Loucy (cell line): Measurements from ENCODE around the gene RRAD.

ENCODE experiments used
- H2AFZ ChIP-seq: fragments of 200-600 bp; sonication (generic); 2 replicates; pipeline ENCODE4 v1.6.0; 2016; ENCODE audit warnings: antibody characterized with exemption, mild to moderate bottlenecking, low read length, moderate library complexity
- H3F3A ChIP-seq: fragments of 200-600 bp; 2 replicates; pipeline ENCODE4 v1.6.0; 2016; ENCODE audit warnings: antibody characterized with exemption, low read depth, mild to moderate bottlenecking
- H3K27me3 ChIP-seq: fragments of 200-600 bp; sonication (generic); 2 replicates; pipeline ENCODE4 v1.6.1; 2014; ENCODE audit warnings: low read length, mild to moderate bottlenecking; ENCODE audit not compliant: insufficient read depth, poor library complexity, severe bottlenecking
- H3K36me3 ChIP-seq: fragments of 200-600 bp; sonication (generic); 2 replicates; pipeline ENCODE4 v1.6.1; 2016; ENCODE audit warnings: low read length; ENCODE audit not compliant: insufficient read depth
- H3K4me1 ChIP-seq: fragments of 200-600 bp; sonication (generic); 2 replicates; pipeline ENCODE4 v1.5.1; 2014; ENCODE audit warnings: low read length, mild to moderate bottlenecking; ENCODE audit not compliant: insufficient read depth, poor library complexity, severe bottlenecking
- H3K4me2 ChIP-seq: fragments of 200-600 bp; sonication (generic); 2 replicates; pipeline ENCODE4 v1.6.0; 2014; ENCODE audit warnings: antibody characterized with exemption, low read length, low read depth, mild to moderate bottlenecking; ENCODE audit not compliant: poor library complexity, severe bottlenecking
- H3K4me3 ChIP-seq: fragments of 200-600 bp; sonication (generic); 2 replicates; pipeline ENCODE4 v1.5.1; 2014; ENCODE audit warnings: low read length, mild to moderate bottlenecking, mixed read lengths; ENCODE audit not compliant: poor library complexity, severe bottlenecking
- H3K79me2 ChIP-seq: fragments of 200-600 bp; sonication (generic); 2 replicates; pipeline ENCODE4 v1.6.1; 2014; ENCODE audit warnings: low read length; ENCODE audit not compliant: insufficient read depth
- H3K9ac ChIP-seq: fragments of 200-600 bp; sonication (generic); 2 replicates; pipeline ENCODE4 v1.6.0; 2014; ENCODE audit warnings: mild to moderate bottlenecking, low read depth, low read length, moderate library complexity; ENCODE audit not compliant: poor library complexity, severe bottlenecking
- H3K9me2 ChIP-seq: fragments of 200-600 bp; sonication (generic); replicated peaks from 2 replicates; pipeline ENCODE4 v1.6.1; 2016; ENCODE audit warnings: low read depth, low read length, mixed read lengths
- H3K9me3 ChIP-seq: fragments of 200-600 bp; sonication (generic); 2 replicates; pipeline ENCODE4 v1.6.1; 2014; ENCODE audit warnings: mild to moderate bottlenecking, antibody characterized with exemption, low read length, low read depth; ENCODE audit not compliant: insufficient read depth
- H4K20me1 ChIP-seq: fragments of 200-600 bp; sonication (generic); 2 replicates; pipeline ENCODE4 v1.6.0; 2014; ENCODE audit warnings: antibody characterized with exemption, low read length, mild to moderate bottlenecking; ENCODE audit not compliant: insufficient read depth, poor library complexity, severe bottlenecking
- EZH2phosphoT487 ChIP-seq: fragments of 200-600 bp; IDR thresholded peaks from 2 replicates; pipeline ENCODE4 v1.6.1; 2018; ENCODE audit warnings: antibody characterized with exemption, mild to moderate bottlenecking, moderate library complexity, borderline replicate concordance
- TF ChIP-seq, protein P1 (sequence below): fragments of 200-600 bp; sonication (generic); conservative IDR thresholded peaks from 2 replicates; pipeline ENCODE4 v1.5.1; 2014; ENCODE audit warnings: mild to moderate bottlenecking, antibody characterized with exemption, low read length

RRAD gene

DNA sequence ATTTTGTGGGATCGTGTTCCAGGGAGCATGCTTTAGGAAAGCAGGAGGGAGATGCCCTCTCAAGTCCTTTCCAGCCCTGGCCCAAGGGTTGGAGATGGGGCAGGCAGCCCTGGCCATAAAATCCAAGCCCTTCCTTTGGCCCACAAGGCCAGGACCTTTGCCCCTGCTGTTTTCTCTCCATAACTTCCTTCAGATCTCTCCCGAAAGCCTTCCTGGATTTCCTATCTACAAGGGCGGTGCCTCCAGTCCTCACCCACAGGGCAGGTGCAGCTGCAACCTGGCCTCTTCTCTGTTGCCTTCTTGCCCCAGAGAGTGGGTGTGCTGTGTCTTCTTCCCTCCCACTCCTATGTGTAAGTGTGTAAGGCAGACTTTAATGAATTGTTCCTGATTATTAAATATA, 53.5 kb downstream of the RRAD start:
- no peak overlapping the region for H3K9ac ChIP-seq
- H3K27me3 ChIP-seq = no peaks in the 10 kb centered on the region
- H3K4me3 ChIP-seq = no peak overlapping the region
- H3K4me2 ChIP-seq = no peak overlapping the region
- H4K20me1 ChIP-seq = no peaks in the 10 kb centered on the region
- no peak for TF ChIP-seq EZH2phosphoT487
- TF ChIP-seq, protein P1, sequence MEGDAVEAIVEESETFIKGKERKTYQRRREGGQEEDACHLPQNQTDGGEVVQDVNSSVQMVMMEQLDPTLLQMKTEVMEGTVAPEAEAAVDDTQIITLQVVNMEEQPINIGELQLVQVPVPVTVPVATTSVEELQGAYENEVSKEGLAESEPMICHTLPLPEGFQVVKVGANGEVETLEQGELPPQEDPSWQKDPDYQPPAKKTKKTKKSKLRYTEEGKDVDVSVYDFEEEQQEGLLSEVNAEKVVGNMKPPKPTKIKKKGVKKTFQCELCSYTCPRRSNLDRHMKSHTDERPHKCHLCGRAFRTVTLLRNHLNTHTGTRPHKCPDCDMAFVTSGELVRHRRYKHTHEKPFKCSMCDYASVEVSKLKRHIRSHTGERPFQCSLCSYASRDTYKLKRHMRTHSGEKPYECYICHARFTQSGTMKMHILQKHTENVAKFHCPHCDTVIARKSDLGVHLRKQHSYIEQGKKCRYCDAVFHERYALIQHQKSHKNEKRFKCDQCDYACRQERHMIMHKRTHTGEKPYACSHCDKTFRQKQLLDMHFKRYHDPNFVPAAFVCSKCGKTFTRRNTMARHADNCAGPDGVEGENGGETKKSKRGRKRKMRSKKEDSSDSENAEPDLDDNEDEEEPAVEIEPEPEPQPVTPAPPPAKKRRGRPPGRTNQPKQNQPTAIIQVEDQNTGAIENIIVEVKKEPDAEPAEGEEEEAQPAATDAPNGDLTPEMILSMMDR = no peak
- no peaks in the 10 kb centered on the region for H3K79me2 ChIP-seq
- H3K36me3 ChIP-seq = no peaks in the 10 kb centered on the region
- peaks cover 10% of the 10 kb centered on the region; the same call in 1 of the 2 replicates for H3F3A ChIP-seq
- H3K9me2 ChIP-seq = no peaks in the 10 kb centered on the region
- peaks cover 39% of the 10 kb centered on the region for H3K4me1 ChIP-seq
- no peaks in the 10 kb centered on the region for H3K9me3 ChIP-seq
- no peak overlapping the region for H2AFZ ChIP-seq
